Measurements from ENCODE around the gene AHCYL2. TPM values are rescaled to one million over a fixed set of nuclear protein-coding genes. Genes with fewer than 3 reads are reported as not detected.

The AHCYL2 gene
- total RNA-seq, 4 donors from 2014 or later = 93.7 to 635 (median 551) TPM

DNA sequence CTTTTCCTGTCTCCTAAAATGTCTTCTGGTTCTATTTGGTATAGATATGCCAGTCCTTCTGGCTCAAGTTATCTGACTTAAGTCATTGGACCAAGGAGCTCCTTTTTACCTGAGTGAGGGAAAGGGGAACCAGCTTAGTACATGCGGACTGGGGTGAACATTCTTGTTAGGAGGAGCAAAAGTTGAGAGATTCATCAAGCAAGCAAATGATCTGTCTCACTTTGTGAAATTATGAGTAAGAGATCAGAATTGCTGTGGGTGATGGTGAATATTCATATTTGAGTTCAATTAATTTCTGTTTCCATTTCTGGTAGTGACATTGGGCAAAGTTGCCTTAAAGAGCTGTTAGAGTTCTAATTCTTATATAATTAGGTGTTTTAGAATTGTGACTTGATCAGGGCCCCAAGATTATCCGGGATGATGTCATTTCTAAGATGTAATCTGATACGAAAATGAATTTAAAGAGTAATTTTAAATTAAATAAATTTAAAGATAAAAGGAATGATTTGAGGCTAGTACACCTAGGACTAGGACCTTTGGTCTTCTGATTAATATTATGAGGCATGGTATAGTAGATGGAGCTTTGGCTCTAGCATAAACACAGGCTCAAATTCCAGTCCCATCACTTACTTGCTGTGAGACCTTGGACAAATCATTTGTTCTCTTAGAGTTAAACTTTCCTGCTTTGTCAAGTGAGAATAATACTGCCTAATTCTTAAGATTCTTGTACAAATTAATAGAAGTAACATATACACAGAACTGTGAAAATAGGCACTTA, 149.0 kb downstream of the AHCYL2 start:
- Histone ChIP-seq H3K9me3 (no peaks in the 10 kb centered on the region), H3K27me3 (no peaks in the 10 kb centered on the region), H3K4me3 (no peak overlapping the region), H3K36me3 (no peaks in the 10 kb centered on the region), H3K4me1 (peaks cover 0 to 28% (median 12%) of the 10 kb centered on the region in 4 donors), H3K27ac (no peak overlapping the region)
- DNase-seq = no peak
- TF ChIP-seq POLR2A (IDR thresholded peaks at IDR 0.05) (no peak), POLR2AphosphoS5 (IDR thresholded peaks at IDR 0.05) (no peak), EP300 (IDR thresholded peaks at IDR 0.05; ENCODE audit: low read depth) (no peak)
- TF ChIP-seq, protein P1, sequence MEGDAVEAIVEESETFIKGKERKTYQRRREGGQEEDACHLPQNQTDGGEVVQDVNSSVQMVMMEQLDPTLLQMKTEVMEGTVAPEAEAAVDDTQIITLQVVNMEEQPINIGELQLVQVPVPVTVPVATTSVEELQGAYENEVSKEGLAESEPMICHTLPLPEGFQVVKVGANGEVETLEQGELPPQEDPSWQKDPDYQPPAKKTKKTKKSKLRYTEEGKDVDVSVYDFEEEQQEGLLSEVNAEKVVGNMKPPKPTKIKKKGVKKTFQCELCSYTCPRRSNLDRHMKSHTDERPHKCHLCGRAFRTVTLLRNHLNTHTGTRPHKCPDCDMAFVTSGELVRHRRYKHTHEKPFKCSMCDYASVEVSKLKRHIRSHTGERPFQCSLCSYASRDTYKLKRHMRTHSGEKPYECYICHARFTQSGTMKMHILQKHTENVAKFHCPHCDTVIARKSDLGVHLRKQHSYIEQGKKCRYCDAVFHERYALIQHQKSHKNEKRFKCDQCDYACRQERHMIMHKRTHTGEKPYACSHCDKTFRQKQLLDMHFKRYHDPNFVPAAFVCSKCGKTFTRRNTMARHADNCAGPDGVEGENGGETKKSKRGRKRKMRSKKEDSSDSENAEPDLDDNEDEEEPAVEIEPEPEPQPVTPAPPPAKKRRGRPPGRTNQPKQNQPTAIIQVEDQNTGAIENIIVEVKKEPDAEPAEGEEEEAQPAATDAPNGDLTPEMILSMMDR (IDR thresholded peaks at IDR 0.05) = no peak
- WGBS, 2 donors (ENCODE audit: low coverage in 1 of 2) = 83 to 87% methylated on average over 3 of the region's 3 CpGs
- intact Hi-C loops (cut with DNase I; ENCODE audit: low total_unique reads) = no loop called here
- in situ Hi-C loops (cut with MboI; ENCODE audit: low pct_ligation_motif_present in 1 of 4, low pct_unique_long_range_greater_than_20kb in 1 of 4, low sequenced_read_pairs in 3 of 4) = loop anchor here in 3 of 4 donors (10.0 to 25.0 kb wide), 3 partner anchors 88 to 263 kb away; no protein-coding TSS in a partner anchor

DNA sequence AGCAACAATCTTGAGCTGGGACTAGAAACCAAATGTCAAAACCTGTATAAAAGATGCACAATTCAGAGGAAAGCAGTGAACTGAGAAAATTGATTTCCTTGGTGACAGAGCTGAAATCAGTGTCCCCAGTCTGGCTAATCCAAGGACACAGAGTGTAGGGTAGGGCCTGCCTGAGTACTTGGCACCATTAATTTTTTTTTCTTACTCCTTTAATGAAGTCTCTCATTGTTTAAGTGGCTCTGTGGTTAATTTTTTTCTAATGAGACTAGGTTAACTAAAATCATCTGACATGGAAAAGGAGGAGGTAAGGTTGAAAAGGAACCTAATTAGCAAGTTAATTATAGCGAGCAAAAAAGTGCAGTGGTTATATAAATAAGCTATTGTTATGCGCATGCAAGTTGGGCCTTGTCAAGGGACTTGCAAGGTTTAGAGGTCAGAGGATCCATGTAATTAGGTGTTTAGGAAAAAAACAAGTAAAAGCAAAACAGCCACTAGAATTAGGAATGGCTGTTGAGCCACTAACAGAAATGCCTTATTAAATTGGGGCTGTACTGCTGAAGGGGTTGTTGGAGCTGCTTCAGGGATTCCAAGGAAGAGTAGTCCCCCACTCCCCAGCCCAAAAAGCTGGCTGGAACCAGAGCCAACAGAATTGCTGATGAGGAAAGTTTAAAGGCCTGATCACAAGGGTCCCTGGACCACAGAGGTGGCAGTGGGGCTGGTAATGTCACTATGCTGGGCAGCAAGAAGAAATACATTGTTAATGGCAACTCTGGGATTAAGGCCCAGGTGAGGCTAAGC, 150.5 kb downstream of the AHCYL2 start:
- H3K27me3 ChIP-seq = no peaks in the 10 kb centered on the region
- WGBS, 2 donors (ENCODE audit: low coverage in 1 of 2) = 85 to 100% methylated on average over 2 of the region's 2 CpGs
- no peak for DNase-seq
- no peaks in the 10 kb centered on the region for H3K9me3 ChIP-seq
- H3K36me3 ChIP-seq = peaks cover 0 to 9% (median 0%) of the 10 kb centered on the region in 4 donors
- no peak overlapping the region for H3K4me3 ChIP-seq
- intact Hi-C loops (cut with DNase I; ENCODE audit: low total_unique reads) = no loop called here
- no peak for TF ChIP-seq POLR2A (IDR thresholded peaks at IDR 0.05)
- no peak for TF ChIP-seq EP300 (IDR thresholded peaks at IDR 0.05; ENCODE audit: low read depth)
- TF ChIP-seq, protein P1 (IDR thresholded peaks at IDR 0.05) = no peak
- TF ChIP-seq POLR2AphosphoS5 (IDR thresholded peaks at IDR 0.05) = no peak
- H3K27ac ChIP-seq = no peak overlapping the region
- in situ Hi-C loops (cut with MboI; ENCODE audit: low pct_ligation_motif_present in 1 of 4, low pct_unique_long_range_greater_than_20kb in 1 of 4, low sequenced_read_pairs in 3 of 4) = loop anchor here in 1 of 4 donors (10.0 kb wide), 1 partner anchor 99 kb away; no protein-coding TSS in a partner anchor
- peaks cover 0 to 28% (median 12%) of the 10 kb centered on the region in 4 donors for H3K4me1 ChIP-seq

DNA sequence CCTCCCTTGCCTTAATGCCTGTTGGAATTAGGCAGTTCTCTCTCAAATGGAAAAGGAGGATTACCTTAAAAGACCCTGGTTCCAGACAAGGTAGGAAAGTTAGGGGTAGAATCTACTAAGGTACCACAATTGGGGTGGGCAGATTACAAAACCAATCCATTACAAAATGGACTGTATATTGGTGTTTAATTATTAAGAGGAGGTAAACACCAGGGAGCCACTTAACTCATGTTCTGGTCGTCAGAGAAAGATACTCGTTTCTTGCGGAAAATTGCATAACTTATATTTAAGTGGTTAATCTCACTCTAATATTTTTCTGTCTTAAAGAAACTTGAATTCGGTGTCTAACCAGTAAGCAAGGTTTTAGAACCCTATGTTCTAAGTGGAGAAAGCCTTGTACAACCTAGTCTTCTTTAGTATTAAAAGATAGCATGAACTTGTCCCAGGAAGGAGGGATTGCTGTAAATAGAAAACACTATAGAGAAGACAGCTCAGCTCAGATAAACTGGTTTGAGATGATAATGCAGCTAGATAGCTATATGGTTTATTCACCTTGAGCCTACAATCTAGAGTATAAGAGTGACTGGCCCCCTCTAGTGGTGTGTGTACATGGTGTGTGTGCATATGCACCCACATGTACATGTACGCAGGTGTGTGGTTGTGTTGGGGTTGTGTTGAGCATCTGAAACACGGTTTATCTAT, 151.4 kb downstream of the AHCYL2 start:
- peak; percentile 69 for DNase-seq
- peaks cover 0 to 24% (median 10%) of the 10 kb centered on the region in 4 donors for H3K4me1 ChIP-seq
- H3K9me3 ChIP-seq = no peaks in the 10 kb centered on the region
- WGBS, 2 donors (ENCODE audit: low coverage in 1 of 2) = 61 to 70% methylated on average over 6 of the region's 6 CpGs
- TF ChIP-seq POLR2AphosphoS5 (IDR thresholded peaks at IDR 0.05) (no peak), POLR2A (IDR thresholded peaks at IDR 0.05) (no peak), EP300 (IDR thresholded peaks at IDR 0.05; ENCODE audit: low read depth) (no peak)
- TF ChIP-seq, protein P1 (IDR thresholded peaks at IDR 0.05) = peak; percentile 53 to 65 (median 62)
- peaks cover 0 to 9% (median 0%) of the 10 kb centered on the region in 4 donors for H3K36me3 ChIP-seq
- H3K4me3 ChIP-seq = no peak overlapping the region
- no peak overlapping the region for H3K27ac ChIP-seq
- no peaks in the 10 kb centered on the region for H3K27me3 ChIP-seq
- in situ Hi-C loops (cut with MboI; ENCODE audit: low pct_ligation_motif_present in 1 of 4, low pct_unique_long_range_greater_than_20kb in 1 of 4, low sequenced_read_pairs in 3 of 4) = loop anchor here in 1 of 4 donors (10.0 kb wide), 1 partner anchor 99 kb away; no protein-coding TSS in a partner anchor
- intact Hi-C loops (cut with DNase I; ENCODE audit: low total_unique reads) = no loop called here
